H9 (cell line): ENCODE measurements around the gene ARRDC1. TPM values are rescaled to one million over a fixed set of nuclear protein-coding genes. Genes with fewer than 3 reads are reported as not detected.

Experiments used
- DNase-seq: peaks from one replicate; pipeline ENCODE4 v3.0.0-alpha.2; 2017
- H2AFZ ChIP-seq: one replicate; pipeline ENCODE4 v1.6.1; 2013; ENCODE audit warnings: mild to moderate bottlenecking, low read length, control low read depth, moderate library complexity
- H2AK5ac ChIP-seq: 2 replicates; pipeline ENCODE4 v1.6.1; 2013; ENCODE audit warnings: low read length, control low read depth, mixed read lengths; ENCODE audit not compliant: insufficient read length
- H2BK120ac ChIP-seq: one replicate; pipeline ENCODE4 v1.6.1; 2013; ENCODE audit warnings: low read depth, mild to moderate bottlenecking, low read length, control low read depth, inconsistent platforms; ENCODE audit not compliant: poor library complexity, severe bottlenecking
- H2BK12ac ChIP-seq: 2 replicates; pipeline ENCODE4 v1.6.1; 2013; ENCODE audit warnings: low read length, control low read depth, mixed read lengths, low read depth; ENCODE audit not compliant: insufficient read length
- H2BK15ac ChIP-seq: 2 replicates; pipeline ENCODE4 v1.6.1; 2013; ENCODE audit warnings: low read depth, low read length, control low read depth
- H2BK20ac ChIP-seq: one replicate; pipeline ENCODE4 v1.6.1; 2013; ENCODE audit warnings: low read depth, mild to moderate bottlenecking, low read length, control low read depth, inconsistent platforms; ENCODE audit not compliant: poor library complexity, severe bottlenecking
- H2BK5ac ChIP-seq: 2 replicates; pipeline ENCODE4 v1.6.1; 2013; ENCODE audit warnings: low read length, control low read depth, mixed read lengths; ENCODE audit not compliant: insufficient read length
- H3K14ac ChIP-seq: 2 replicates; pipeline ENCODE4 v1.6.1; 2013; ENCODE audit warnings: low read length, control low read depth; ENCODE audit not compliant: insufficient read depth
- H3K18ac ChIP-seq: 2 replicates; pipeline ENCODE4 v1.6.1; 2013; ENCODE audit warnings: low read depth, mild to moderate bottlenecking, mixed read lengths, low read length, control low read depth; ENCODE audit not compliant: insufficient read length
- H3K23ac ChIP-seq: 2 replicates; pipeline ENCODE4 v1.6.1; 2013; ENCODE audit warnings: low read length, control low read depth, mixed read lengths, low read depth; ENCODE audit not compliant: insufficient read length
- H3K23me2 ChIP-seq: 2 replicates; pipeline ENCODE4 v1.6.1; 2013; ENCODE audit warnings: low read depth, mild to moderate bottlenecking, mixed read lengths, low read length, control low read depth; ENCODE audit not compliant: insufficient read length, poor library complexity, severe bottlenecking
- H3K27ac ChIP-seq: 2 replicates; pipeline ENCODE4 v1.5.1; 2013; ENCODE audit warnings: low read length, control low read depth, mixed read lengths, low read depth; ENCODE audit not compliant: insufficient read length
- H3K27me3 ChIP-seq: 2 replicates; pipeline ENCODE4 v1.6.1; 2013; ENCODE audit warnings: low read length, control low read depth, inconsistent platforms; ENCODE audit not compliant: insufficient read depth
- H3K4ac ChIP-seq: 2 replicates; pipeline ENCODE4 v1.6.1; 2013; ENCODE audit warnings: low read depth, mild to moderate bottlenecking, control low read depth, inconsistent platforms, low read length, moderate library complexity
- H3K4me1 ChIP-seq: 2 replicates; pipeline ENCODE4 v1.6.1; 2013; ENCODE audit warnings: low read length, control low read depth, inconsistent platforms; ENCODE audit not compliant: insufficient read depth
- H3K4me2 ChIP-seq: 2 replicates; pipeline ENCODE4 v1.6.1; 2013; ENCODE audit warnings: low read length, control low read depth, mixed read lengths; ENCODE audit not compliant: insufficient read length, insufficient read depth
- H3K56ac ChIP-seq: 2 replicates; pipeline ENCODE4 v1.6.1; 2013; ENCODE audit warnings: low read depth, mild to moderate bottlenecking, mixed read lengths, low read length, control low read depth; ENCODE audit not compliant: insufficient read length
- H3K79me1 ChIP-seq: 2 replicates; pipeline ENCODE4 v1.6.1; 2013; ENCODE audit warnings: low read depth, mild to moderate bottlenecking, moderate library complexity, low read length, control low read depth, inconsistent platforms; ENCODE audit not compliant: insufficient read depth, poor library complexity, severe bottlenecking
- H3K79me2 ChIP-seq: 2 replicates; pipeline ENCODE4 v1.6.1; 2013; ENCODE audit warnings: low read length, control low read depth, inconsistent platforms; ENCODE audit not compliant: insufficient read depth
- H3K9ac ChIP-seq: 2 replicates; pipeline ENCODE4 v1.6.1; 2013; ENCODE audit warnings: low read length, control low read depth, mixed read lengths; ENCODE audit not compliant: insufficient read length; ENCODE audit errors: extremely low read depth
- H3K9me3 ChIP-seq: one replicate; pipeline ENCODE4 v1.6.1; 2013; ENCODE audit warnings: low read depth, low read length, inconsistent platforms; ENCODE audit not compliant: control insufficient read depth
- H3T11ph ChIP-seq: one replicate; pipeline ENCODE4 v1.6.1; 2013; ENCODE audit warnings: mild to moderate bottlenecking, low read length, control low read depth, inconsistent platforms
- H4K20me1 ChIP-seq: one replicate; pipeline ENCODE4 v1.6.1; 2013; ENCODE audit not compliant: control insufficient read depth, insufficient read length, insufficient read depth
- H4K5ac ChIP-seq: 2 replicates; pipeline ENCODE4 v1.6.1; 2013; ENCODE audit warnings: low read depth, mild to moderate bottlenecking, mixed read lengths, low read length, control low read depth; ENCODE audit not compliant: insufficient read length
- H4K8ac ChIP-seq: replicated peaks from 2 replicates; pipeline ENCODE4 v1.6.1; 2013; ENCODE audit warnings: low read length, control low read depth, mixed read lengths, low read depth; ENCODE audit not compliant: insufficient read length
- H4K91ac ChIP-seq: 2 replicates; pipeline ENCODE4 v1.6.1; 2013; ENCODE audit warnings: low read depth, mild to moderate bottlenecking, moderate library complexity, mixed read lengths, low read length, control low read depth; ENCODE audit not compliant: insufficient read length
- H3K27ac Mint-ChIP-seq, 3 experiments: 2 replicates in 2 of 3; 3 replicates in 1 of 3; pipeline ENCODE4 v1.8.0; 2020 to 2021; ENCODE audit warnings: mixed read lengths in 3 of 3, mild to moderate bottlenecking in 1 of 3, moderate library complexity in 1 of 3
- H3K27me3 Mint-ChIP-seq: 2 replicates; pipeline ENCODE4 v1.8.0; 2021; ENCODE audit warnings: low read depth, mild to moderate bottlenecking, moderate library complexity, mixed read lengths
- H3K36me3 Mint-ChIP-seq, 3 experiments: 2 replicates in 2 of 3; 3 replicates in 1 of 3; pipeline ENCODE4 v1.8.0; 2020 to 2021; ENCODE audit warnings: low read depth in 3 of 3, mixed read lengths in 3 of 3; ENCODE audit not compliant: insufficient read depth in 1 of 3
- H3K4me1 Mint-ChIP-seq, 2 experiments: 2 replicates each; pipeline ENCODE4 v1.8.0; 2020; ENCODE audit warnings: mixed read lengths in 2 of 2
- H3K4me3 Mint-ChIP-seq, 2 experiments: 2 replicates in 1 of 2; 3 replicates in 1 of 2; pipeline ENCODE4 v1.8.0; 2020 to 2021; ENCODE audit warnings: mild to moderate bottlenecking in 2 of 2, mixed read lengths in 2 of 2, moderate library complexity in 1 of 2
- H3K9me3 Mint-ChIP-seq, 2 experiments: 2 replicates in 1 of 2; 3 replicates in 1 of 2; pipeline ENCODE4 v1.8.0; 2020; ENCODE audit warnings: mild to moderate bottlenecking in 2 of 2, mixed read lengths in 2 of 2, moderate library complexity in 1 of 2
- CTCF ChIP-seq: fragments of 200-600 bp; sonication (generic); conservative IDR thresholded peaks from 3 replicates; pipeline ENCODE4 v1.8.0; 2021; ENCODE audit warnings: antibody characterized with exemption, mild to moderate bottlenecking
- WGBS: extraction: QIAGEN DNeasy Blood & Tissue Kit; methylation state at CpG from one replicate; pipeline ENCODE4 v1.1.7; 2013; ENCODE audit warnings: missing lambda C conversion rate, low lambda C conversion rate, mixed read lengths; ENCODE audit not compliant: insufficient read length; ENCODE audit errors: extremely low coverage; 5-methylcytosine and 5-hydroxymethylcytosine counted together
- total RNA-seq: library from RNA; stranded (reverse); gene quantifications from 2 replicates; pipeline ENCODE4 v1.2.1, GENCODE V29; 2021

The ARRDC1 gene
- total RNA-seq, 1 experiment from 2014 or later = 34.4 TPM

DNA sequence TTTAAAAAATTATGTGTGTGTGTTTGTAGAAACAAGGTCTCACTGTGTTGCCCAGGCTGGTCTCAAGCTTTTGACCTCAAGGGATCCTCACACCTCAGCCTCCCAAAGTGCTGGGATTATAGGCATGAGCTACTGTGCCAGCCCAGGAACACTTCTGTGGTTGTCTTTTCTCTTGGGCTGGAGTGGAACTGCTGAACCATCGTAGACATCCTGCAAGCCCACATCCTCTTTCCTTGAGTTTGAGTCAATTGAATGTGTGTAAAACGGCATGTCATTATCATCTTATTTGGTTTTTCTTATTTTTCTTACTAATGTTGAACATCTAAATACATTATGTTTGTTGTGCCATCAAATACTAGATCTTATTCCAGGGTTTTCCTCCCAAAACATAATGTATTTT lies 53.3 kb downstream of the ARRDC1 start:
- Histone ChIP-seq H3K23ac (no peak overlapping the region), H3K79me2 (peaks cover 27% of the 10 kb centered on the region; the same call in 1 of the 2 replicates), H3K27ac (no peak overlapping the region), H4K8ac (no peak overlapping the region), H3K56ac (no peak overlapping the region), H3T11ph (no peak overlapping the region), H2AFZ (no peak overlapping the region), H3K9me3 (no peaks in the 10 kb centered on the region), H4K5ac (no peak overlapping the region), H3K4me1 (peaks cover 5% of the 10 kb centered on the region; the same call in 1 of the 2 replicates), H4K91ac (no peak overlapping the region), H3K4ac (no peak overlapping the region), H3K23me2 (no peaks in the 10 kb centered on the region), H3K27me3 (no peaks in the 10 kb centered on the region), H2BK20ac (no peak overlapping the region), H3K14ac (no peak overlapping the region), H2BK15ac (no peak overlapping the region), H2BK12ac (no peak overlapping the region), H2BK120ac (no peak overlapping the region), H3K18ac (no peak overlapping the region), H3K4me2 (no peak overlapping the region), H2AK5ac (no peak overlapping the region), H3K79me1 (peaks cover 3% of the 10 kb centered on the region), H3K9ac (no peak overlapping the region), H4K20me1 (peaks cover 2% of the 10 kb centered on the region), H2BK5ac (no peak overlapping the region)
- Mint-ChIP-seq H3K4me3 (no peak overlapping the region; a peak in 1 of 5 replicates), H3K36me3 (peaks cover 0 to 15% (median 7%) of the 10 kb centered on the region in 3 experiments; a peak in 4 of 7 replicates), H3K9me3 (no peaks in the 10 kb centered on the region), H3K27ac (no peak overlapping the region), H3K4me1 (peaks cover 28 to 32% of the 10 kb centered on the region in 2 experiments), H3K27me3 (no peaks in the 10 kb centered on the region)
- DNase-seq = no peak
- TF ChIP-seq CTCF = no peak
- WGBS = no CpG with 5 or more reads among the region's 2 CpGs
